Smooth muscle cell of the coronary artery (primary cell): Measurements from ENCODE around the gene UAP1. TPM values are rescaled to one million over a fixed set of nuclear protein-coding genes. Genes with fewer than 3 reads are reported as not detected.

Experiments used
- total RNA-seq: library from RNA; depleted of rRNA; stranded (reverse); fragments of >200 nt; gene quantifications from 2 replicates; pipeline ENCODE4 v1.2.3, GENCODE V29; 2014; ENCODE audit warnings: low replicate concordance

UAP1 gene
- total RNA-seq: 63.3 and 136 TPM in 2 replicates

DNA sequence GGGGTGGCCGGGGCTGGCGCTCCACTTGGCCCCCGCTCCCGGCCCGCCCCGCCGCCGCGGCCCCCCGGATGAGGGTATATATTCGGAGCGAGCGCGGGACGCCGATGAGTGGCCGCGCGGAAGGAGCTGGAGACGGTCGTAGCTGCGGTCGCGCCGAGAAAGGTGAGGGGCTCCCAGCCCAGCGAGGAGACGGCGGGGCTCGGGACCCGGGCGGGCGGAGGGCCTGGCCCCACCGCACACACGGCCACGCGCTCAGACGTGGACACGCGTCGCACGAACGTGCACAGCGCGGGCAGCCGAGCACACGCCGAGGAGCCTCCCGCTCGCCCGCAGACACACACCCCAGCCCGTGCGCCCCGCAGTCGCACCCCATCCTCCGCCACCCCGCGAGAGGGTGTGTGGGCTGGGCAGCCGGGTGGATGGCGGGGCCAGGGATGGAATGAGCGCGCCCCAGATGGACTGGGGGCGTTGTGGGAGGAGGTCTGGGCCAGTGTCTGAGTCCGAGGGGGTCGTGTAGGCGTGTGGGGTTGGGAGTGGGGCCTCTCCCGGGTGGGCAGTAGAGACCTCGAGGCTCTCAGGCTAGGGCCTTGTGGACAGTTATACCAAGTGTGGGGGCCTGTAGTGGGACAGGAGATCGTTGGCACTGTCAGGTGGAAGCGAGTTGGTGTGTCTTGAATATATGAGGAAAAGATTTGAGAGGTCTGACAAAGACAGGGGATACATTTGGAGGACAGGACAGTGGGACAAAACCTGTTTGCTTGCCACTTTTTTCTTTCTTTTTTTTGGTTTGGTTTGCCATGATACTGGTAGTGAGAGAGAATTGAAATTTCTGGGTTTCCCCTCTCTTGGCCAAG is at the start of gene UAP1:
UAP1 (plus strand) TSS at position 107 of the 854 bp plus-strand sequence. CDS start 4,347 bp downstream, outside the sequence.

DNA sequence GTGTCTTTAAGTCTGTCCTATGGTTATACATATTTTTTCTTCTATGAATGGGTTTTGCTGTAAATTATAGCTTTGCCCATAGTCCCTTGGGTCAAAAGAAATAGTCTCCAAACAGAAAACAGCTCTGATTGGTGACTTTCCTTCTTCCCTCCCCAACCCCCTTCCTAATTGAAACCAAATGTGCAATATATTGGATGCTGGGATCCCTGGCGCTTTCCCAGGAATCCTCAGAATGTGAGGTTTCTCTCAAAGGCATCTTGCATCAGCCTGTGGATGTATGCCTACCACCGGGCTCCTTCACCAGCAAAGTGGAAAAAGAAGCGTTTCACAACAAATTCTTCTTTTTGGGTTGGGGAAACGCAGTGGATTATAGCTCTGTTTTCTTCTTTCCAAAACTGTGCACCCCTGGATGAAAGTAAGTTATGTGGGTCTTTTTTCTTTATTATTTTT is 70.7 kb downstream of the UAP1 start, which contains the start of gene DDR2:
DDR2 (plus strand) TSS at position 248 of the 450 bp plus-strand sequence. CDS start 86,600 bp downstream, outside the sequence.

Other genes starting within 250 kb of the UAP1 start
- gene SPATA46, start 184.9 kb upstream of the UAP1 start, total RNA-seq: not detected in 2 replicates
- under 0.01 TPM in 1 of 2 replicates, not detected in the other for gene C1orf226, start 180.0 kb upstream of the UAP1 start, total RNA-seq
- not detected in 2 replicates for gene SH2D1B, start 149.6 kb upstream of the UAP1 start, total RNA-seq
- gene UHMK1, start 63.9 kb upstream of the UAP1 start, total RNA-seq: 20.4 and 54.1 TPM in 2 replicates
- gene DDR2, start 70.7 kb downstream of the UAP1 start, total RNA-seq: 89.6 and 276 TPM in 2 replicates
- 16.5 and 19.8 TPM in 2 replicates for gene HSD17B7, start 229.0 kb downstream of the UAP1 start, total RNA-seq